ENCODE results near the gene CCDC51.

Gene CCDC51

DNA sequence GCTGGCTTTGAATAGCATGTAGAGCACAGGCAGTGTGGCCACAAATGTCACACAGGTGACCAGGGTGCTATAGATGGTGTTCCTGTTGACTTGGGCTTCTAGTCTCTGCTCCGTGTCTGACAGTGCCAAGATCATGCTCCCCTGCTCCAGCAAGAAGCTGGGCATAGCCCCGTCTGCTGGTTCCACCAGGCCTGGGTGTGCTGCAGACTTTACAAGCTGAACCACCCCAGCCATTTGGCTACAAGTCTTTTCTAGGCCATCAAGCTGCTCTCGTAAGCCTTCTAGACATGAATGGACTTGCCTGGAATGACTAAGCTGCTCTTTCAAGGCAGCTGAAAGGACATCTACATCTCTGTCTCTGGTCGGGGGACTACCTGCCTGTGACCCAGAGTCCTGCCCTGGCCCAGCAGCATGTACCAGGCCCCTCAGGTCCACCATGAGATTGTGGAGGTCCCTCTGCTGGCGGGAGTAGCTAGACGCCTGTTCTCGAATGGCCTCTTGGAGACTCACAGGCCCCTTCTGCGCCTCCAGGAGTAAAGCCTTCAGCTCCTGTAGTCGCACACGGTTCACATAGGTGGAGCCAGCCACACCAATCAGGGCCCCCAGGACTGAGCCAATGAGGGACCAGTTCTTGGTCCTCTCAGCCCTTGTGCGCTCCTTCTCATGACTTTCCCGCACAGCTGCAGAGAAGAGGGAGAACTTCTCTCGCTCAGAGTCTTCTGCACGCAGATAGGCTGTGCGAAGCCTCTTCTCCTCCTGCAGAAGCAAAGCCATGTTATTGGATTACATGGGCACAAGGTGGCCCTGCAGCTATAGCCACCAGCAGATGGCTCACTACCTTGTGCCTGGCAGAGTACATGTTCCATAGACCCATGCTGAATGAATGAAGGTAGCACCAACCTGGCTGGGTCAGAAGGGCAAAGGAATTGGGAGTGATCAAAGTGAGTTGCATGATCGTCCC, 7.2 kb downstream of the CCDC51 start:
- no peak for DNase-seq

DNA sequence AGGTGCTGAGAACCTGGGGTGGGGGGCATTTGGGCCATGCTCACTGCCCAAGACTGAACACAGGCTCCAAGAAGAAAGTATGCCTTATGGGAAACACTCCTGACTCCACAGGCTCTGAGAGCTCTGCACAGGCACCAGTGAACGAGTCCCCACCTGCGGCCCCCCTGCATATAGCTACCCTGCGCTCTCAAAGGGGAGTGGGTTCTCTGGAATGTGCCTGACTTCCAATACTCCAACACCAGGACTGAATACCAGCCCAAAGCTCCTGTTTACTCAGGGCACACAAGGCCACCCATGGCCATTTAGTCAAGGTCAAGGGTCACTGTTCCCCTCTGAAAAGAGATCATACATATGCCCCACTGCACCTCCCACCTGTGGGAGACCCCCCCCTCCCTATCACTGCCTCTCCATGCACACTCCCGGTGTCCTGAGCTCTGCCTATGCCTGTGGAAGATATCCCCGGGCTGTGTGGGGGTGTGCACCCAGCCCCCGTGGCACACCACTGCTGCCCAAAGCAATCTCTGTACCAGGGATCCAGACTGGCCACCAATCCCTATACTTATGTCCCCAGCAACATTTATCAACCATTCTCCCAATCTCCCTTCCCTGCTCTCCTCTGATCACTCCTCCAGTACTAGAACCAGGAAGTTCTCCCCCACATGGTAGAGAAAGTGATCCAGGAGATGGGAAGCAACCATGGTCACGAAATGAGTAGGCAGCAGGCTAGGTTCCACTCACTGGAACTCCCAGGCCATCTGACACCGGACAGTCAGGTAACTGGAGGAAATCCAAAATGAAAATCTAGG, 8.5 kb downstream of the CCDC51 start:
- DNase-seq = no peak

DNA sequence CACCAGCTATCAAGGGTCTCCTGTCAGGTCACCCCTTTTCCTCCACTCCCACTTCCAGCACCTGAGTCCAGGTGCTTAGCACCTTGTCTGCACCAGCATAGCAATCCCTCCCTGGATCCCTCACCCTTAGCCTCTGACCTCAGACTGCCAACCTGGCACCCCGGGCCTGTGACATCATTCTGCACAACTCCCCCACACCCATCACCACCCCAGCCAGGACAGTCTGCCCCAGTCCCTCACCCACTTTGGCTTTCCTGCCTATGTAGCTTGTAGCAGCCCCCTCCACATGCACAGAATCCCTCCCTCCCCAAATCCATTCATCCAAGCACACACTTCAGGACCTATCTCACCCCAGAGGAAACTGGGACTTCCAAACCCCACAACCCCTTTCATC, 9.2 kb downstream of the CCDC51 start:
- no peak for DNase-seq

DNA sequence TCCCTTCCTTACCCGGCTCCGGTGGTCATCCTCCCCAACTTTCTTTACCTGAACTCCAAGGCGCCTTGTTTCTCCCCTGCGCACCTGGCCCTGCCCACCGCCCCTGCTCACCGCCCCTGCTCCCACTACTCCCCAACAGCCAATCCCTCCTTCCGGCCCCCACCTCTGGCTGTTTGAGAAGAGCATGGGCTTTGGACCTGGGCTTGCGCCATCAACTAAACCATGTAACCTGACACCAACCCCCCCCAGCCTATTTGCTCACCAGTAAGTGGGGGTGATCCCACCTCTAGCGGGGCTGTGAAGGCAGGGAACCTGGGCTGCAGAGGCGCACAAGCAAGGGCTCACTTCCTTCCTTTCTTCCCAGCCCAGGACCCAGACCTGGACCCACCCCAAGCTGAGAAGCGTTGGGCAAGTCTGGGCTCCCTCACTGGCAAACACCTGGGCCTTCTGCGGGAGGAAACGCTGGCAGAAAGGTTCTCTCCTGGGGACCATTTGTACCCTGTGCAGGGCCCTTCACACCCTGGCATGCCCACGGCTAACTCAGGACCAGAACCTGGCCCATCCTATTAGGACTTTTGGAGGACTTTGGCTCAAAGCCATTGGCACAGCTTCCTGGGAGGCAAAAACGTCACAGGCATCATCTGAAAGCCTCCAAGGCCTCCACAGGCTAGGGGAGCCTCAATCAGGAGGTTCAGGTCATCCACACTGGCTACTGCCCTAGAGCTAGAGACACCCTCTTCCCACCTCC, 9.8 kb downstream of the CCDC51 start, which contains the start of gene PLXNB1:
Gene PLXNB1 (minus strand): TSS at position 127 of the 748 bp plus-strand sequence. CDS start 5,475 bp downstream, outside the sequence.
- DNase-seq = no peak

DNA sequence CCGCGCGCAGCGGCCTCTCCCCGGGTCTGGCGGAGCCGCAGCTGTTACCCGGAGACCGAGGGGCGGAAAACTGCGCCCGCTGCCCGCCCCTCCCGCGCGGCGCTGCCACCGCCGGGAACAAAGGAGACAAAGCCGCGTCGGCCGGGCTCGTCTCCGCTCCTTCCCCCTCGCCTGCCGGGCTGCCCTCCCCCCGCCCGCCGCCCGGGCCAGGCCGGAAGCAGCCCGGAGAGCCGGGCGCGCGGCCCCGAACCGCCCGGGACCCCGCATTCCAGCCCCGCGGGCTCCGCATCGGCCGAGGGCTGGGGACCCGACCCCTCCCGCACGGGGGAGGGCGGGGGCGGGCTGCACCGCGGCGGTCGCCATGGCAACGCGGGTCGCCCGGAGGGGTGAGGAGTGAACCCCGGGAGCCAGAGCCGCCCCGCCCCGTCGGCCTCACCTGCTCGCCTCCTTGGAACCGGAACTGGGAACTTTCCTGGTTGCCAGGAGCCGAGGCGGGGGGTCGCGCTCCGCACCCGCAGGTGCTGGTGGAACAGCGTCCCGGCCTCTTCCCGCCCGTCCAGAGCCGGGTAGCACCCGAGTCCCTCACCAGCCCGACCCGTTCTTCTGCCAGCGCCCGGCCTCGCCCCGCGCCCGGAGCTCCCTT, 10.5 kb downstream of the CCDC51 start:
- DNase-seq = peak; percentile 78

DNA sequence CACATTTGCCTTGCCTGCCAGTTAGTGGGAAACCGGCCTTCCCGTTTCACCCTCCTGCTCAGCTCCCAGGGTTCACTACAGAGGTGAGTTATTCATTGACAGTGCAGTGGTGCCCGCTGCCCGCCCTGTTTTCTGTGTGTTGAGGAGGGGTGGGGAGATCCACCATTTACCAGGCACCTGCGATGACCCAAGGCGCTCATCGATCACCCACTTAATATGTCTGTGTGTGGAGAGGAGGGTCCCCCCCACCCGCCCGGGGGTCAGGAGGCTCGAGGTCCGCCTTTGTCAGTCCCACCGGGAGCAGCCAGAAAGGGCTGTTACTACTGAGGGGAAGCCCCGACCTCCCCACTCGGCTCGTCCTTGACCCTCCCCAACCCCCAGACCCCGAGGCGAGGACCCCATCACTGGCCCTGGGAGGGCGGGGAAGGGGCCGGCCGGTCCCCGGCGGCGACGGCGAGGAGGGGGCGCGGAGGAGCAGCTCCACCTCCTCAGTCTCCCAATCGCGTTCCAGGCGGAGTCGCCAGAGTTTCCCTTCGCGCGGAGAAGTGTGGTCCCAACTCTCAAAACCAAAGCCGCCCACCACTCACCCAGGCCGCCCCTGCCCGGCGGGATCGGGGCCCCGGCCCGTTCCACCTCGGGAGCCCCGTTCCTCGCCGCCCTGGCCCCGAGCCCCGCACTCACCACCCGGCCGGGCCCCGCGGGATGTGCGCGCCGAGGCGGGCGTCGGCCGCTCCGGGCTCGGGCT, 11.2 kb downstream of the CCDC51 start:
- DNase-seq = no peak

DNA sequence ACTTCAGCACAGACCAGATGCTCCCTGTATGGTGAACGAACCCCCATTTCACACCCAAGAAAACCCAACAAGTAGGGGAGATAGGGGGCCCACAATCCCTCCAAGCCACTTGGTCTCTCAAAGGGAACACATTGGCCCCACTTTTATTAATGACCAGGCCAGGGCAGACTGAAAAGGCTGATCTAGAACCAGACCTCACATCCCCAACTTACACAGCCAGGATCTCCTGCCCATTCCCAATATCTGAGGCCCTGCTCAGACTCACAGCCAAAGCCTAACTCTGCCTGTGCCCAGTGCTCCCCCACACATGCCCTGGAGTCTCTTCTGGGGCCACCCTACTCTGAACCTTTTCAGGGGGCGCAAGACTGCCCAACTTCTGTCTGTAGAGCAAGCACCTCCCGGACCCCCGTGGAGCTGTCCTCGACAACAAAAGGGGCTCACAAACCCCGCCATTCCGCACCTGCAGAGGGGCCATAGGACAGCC, 11.8 kb downstream of the CCDC51 start:
- DNase-seq = no peak

DNA sequence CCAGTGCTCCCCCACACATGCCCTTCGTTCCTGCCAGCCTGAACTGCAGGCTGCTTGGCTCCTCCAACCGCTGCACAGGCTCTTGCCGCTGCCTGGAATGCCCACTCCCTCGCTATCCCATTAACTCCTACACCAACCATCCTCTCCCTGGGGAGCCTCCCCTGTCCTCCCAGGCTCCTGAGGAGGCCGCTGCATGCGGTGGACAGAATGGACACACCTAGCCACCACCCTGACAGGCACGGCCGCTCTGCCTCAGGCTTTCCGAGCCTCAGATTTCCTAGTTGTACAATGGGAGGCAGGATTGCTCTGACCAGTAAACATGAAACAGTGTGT, 12.3 kb downstream of the CCDC51 start:
- no peak for DNase-seq

DNA sequence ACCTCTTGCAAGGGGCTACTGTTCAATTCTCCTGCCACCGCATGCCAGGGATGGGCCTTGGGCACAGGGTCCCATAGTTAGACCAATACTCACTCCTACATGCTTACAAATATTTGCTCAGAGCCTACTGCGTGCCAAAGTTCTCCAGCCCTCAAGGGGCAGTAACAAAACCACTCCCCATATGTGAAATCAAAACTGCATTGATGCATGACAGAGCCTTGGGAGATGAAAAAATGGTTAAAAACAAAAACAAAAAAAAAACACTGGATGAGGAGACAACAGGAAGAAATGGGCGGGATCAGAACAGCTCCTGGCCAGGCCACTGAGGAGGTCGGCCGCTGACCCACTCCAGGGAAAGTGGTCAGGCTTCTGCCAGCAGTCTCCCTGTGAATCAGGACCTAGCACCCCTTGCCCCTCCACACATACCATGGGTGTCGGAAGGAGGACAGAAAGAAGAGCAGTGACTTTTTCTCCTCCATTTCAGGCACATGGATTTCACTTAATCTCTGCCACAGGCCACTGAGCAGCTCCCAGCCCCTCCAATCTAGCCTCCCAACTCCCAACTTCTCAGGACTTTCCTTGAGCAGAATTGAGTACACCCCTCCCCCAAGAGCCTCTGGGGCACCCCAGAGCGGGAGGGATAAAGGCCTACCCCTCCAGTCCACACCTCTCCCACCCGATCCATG, 12.8 kb downstream of the CCDC51 start:
- no peak for DNase-seq

DNA sequence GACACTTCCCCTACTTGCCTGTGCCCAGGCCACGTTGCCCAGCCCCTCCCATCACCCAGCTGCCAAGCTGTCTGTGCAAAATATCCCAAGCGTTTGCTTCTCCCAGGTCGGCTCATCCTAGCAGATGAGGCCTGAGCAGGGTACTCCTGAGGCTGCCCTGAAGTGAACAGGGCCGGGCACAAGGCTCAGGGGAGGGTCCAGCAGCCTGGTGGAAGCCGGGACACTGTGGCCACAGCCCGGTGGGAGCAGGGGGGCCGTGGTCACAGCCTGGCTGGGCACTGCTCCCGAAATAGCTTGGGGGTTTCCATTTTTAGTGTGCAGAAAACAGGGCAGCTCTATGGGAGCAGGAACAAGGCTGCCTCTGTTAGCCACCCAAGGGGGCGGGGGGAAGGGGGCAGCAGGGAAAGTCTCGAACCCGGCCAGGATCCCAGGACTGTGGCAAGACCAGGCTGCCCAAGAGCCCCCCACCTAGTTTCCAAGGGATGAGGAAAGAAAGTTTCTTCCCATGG, 13.5 kb downstream of the CCDC51 start:
- DNase-seq = no peak

DNA sequence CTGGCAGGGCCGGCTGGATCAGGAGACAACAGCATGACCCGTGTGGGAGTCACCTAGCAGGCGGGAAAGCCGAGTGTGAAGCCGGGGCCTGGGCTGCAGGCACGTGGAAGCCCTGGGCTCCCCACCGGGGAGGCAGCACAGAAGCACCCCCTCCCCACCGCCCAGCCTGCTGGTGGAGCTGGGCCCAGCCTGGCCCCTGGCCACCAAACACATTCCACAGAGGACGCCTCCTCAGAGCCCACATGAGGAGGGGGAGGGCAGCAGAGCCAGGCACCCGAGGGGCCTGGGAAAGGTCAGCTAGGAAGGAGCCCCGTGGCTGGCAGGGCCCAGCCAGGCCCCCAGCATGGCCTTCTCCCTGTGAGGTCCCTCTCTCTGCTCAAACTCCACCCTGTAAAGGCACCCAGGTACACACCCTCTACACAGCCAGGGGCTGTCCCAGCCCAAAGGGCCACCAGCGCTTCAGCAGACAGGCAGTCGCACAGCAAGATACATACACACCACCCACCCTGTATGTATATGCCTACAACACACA, 14.6 kb downstream of the CCDC51 start:
- no peak for DNase-seq

DNA sequence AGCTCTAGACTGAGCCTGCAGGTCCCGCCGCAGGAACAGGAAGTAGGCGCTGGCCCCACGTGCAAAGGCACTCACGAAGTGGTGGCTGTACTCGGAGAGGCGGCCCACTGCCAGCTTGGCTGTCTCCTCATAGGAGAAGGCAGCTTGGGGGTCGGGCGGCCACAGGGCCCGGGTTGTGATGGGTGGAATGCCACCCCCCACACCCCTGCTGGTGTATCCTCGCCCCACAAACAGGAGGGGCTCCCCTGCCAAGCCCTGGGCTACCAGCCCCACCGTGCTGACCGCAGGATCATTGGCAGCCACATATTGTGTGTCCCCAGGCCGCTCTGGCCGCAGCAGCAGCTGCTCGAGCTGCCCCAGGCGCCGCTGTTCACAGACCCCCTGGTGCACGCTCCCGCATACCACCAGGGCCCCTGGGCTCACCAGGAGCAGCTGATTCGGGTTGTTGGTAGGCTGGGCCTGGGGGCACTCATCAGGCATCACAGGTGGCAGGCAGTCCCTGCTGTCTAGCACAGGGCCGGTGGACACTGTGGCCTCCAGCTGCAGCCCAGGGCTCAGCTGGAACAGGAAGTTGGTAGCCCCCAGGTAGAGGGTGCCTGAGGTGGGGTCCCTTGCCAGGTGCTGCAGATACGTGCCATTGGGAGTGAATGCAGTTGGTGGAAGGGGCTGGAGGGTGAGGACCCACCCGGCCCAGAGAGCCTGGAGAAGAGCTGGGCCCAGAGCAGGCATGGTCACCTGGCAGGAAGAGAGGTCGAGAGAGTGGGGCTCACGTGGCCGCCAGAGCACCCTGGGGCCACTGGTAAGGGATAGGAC, 15.8 kb downstream of the CCDC51 start:
- no peak for DNase-seq

DNA sequence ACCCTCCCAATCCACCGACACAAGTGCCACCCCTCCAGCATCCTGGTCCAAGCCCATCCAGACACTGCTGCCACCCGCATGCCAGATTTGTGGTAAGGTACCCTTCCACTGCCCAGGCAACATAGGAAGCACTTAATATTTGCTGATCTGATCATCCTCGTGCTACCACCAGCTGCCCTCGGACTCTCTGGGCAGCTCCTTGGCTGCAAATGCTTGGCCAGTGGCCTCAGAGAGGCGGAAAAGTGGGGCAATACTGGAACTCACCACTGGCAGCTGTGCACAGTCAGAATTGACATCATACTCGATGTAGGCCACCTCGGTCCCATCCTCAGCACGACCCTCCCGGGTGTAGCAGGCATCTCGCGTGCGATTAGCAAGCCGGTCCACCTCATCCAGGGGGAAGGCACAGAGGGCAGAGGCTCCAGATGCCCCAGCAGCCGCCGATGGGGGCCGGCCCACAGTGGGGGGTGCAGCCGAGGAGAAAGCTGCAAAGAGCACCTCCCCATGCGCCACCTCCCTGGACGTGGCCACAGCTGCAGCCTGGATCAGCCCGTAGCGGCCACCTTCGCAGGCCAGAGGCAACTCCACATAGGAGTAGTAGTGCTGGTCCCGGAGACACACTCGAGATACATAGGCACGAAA, 16.6 kb downstream of the CCDC51 start:
- no peak for DNase-seq

DNA sequence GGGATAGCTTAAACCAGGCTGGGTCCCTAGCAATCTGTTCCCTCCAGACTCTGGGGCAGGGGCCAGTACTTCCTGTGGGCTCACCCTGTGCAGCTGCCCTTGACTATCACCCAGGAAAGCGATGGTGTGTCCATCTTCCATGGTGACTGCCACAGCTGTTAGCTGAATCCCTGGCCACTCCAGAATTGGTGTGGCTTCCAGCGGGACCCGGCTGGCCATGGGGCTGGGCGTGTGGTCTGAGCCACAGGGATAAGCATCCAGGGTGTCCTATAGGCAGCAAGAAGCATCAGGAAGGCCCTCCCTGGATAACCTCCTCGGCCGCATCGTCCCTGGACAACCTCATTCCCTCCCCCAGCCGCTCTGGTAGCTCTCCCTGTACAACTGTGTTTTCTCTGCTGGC, 17.2 kb downstream of the CCDC51 start:
- no peak for DNase-seq

DNA sequence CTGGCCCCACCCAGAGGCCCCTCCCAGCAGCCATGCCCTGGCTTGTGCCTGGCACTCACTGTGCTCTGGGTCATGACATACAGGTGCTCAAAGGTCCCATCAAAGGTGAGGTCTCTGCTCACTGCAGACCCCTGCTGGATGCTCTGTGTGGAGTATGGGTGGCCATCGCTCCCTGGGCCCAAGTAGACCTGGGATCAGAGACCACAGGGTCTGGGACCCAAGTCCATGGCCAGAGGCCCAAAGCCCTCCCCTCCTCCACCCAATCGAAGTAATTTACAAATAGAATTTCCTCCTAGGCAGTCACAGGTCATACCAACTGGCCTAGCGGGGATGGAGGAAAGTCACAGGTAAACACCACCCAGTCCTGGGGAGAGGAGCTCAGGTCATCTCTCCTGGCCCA, 17.6 kb downstream of the CCDC51 start:
- no peak for DNase-seq

DNA sequence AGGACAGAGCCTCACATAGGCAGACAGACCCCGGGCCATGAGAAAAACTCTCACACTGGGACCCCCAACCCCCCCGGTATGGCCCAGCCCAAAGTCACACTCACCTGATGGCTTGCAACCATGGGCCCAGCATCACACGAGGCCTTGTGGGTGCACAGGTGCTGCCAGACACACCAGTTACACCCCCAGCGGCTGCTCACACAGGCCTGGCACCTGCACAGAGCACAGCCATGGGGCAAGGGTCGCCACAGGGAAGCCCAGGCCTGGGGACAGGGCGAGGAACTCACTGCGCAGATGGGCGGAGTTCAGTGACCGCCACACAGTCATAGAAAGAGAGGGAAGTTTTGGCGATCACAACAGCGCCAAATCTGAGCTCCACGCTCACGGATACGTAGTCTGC, 19.4 kb downstream of the CCDC51 start:
- DNase-seq = no peak

DNA sequence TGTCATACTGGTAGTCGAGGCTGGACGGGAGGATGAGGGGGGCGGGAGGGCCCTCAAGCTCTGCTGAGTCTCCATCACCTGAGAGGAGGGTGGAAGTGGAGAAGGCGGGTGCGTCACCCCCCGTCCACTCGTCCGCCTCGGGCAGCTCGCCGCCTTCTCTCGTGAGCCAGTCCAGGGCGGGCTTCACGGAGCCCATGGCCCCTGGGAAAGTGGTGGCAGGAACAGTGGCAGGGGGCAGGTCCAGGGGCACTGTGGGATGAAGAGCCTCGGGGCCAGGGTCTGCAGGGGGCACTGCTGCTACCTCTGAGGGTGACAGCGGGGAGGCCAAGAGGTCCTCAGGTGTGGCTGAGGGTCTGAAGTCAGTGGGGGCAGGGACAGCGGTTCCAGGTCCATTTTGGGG, 20.3 kb downstream of the CCDC51 start:
- no peak for DNase-seq

DNA sequence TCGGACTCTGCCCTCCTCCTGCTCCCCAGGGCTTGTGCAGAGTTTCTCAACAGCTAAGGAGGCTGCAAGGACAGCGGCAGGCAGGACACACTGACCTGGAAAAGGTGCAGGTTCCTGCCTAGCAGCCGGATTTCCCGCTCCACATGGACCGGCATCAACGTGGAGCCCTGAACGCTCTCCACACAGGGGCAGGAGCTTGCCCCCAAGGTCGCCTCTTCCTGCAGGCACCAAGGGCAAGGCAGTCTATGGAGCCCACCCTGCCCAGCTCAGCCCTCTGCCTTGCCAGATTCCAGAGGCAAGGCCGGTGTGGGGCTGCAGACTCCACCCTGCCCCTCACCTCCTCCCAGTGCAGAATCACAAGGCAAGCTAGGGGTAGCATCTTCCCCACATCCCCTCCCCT, 20.8 kb downstream of the CCDC51 start:
- DNase-seq = no peak

DNA sequence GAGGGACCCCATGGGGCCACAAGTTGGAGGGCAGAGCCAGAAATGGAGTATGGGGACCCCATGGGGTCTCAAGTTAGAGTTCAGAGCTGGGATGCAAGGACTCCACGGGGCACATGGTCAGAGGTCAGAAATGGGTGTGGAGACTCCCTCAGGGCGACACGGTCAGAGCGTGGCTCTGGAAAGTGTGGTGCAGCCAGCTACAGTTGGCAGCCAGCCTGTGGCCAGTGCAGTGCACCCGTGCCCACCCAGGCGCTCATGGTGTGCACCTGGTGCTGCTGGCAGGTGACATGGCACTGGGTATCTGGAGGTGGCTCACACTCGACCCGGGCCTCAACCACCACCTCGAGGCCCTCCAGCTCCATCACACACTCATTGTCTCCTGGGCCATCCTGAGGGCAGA, 21.3 kb downstream of the CCDC51 start:
- DNase-seq = no peak
